HG03064 (cell line): Measurements from ENCODE around the gene PIP4K2C.
"Not testable (repeated sequence)": the region's sequence is repeated elsewhere in the genome, so short reads cannot be mapped to it uniquely, and the experiment has no call there.

ENCODE experiments used
- ATAC-seq: cut with Tn5 transposase; IDR thresholded peaks from one replicate; pipeline ENCODE4 v1.9.1; 2021; ENCODE audit warnings: low read depth; ENCODE audit not compliant: unreplicated experiment

Gene PIP4K2C

DNA sequence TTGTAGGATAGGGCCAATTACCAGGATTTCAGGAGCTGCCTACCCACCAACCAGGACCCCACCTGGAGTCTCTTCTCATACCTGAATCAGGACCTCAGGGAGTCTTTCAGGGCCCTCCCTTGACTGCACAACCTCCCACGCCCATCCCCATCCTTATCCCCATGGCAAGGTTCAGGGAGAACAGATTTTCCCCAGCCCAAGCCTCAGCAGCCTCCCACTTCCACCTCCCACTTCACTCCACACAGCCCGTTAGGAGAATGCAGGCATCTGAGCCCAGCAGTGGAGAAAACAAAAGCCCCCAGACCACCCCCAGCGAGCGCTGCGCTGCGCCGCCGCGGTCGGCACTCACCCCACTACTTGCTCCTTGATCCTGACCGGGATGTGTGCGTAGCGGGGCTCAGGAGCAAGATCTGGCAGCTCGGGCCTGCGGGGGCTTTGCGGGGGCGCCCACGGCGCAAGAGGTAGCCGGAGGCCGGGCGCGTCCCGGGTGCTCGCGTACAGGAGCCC is 40.6 kb downstream of the PIP4K2C start:
- no peak for ATAC-seq

DNA sequence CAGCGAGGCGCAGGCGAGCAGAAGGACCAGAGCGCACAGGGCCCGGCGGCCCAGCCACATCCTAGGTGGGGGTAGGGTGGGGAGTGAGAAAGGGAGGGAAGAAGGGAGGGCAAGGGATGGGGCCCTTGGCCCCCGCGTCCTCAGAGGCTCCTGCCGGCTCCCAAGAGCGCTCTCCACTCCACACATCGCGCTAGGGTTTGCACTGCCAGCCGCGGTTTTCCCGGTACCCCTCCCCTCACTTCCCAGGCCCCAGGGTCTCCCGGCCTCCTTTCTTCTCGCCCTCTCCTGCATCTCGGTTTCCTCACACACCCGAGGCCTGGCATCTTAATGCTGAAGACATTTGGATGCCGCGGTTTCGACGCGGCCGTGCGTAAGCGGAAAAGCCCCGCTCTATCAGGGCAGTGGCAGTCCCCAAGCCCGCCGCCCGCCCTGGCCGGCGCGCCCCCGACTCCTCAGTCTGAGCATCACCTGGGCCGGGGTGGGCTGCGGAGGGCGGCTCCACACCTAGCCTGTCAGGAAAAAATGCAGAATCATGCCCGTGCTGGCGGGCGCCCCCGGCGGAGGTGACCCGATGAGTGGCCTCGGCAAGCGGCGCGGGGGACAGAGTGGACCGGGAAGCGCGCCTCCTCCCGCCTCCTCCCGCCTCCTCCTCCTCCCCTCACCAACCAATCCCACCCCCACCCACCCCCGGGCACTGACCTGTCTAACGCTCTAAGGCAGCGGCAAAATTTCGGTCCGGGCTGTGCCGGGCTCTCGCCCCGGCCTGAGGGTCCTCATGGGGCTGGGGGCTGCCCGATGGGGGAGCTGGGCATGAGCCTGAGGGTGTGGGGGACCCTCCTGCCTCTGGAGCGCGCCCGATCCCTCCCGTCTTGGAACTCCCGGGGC is 41.3 kb downstream of the PIP4K2C start:
- no peak for ATAC-seq

DNA sequence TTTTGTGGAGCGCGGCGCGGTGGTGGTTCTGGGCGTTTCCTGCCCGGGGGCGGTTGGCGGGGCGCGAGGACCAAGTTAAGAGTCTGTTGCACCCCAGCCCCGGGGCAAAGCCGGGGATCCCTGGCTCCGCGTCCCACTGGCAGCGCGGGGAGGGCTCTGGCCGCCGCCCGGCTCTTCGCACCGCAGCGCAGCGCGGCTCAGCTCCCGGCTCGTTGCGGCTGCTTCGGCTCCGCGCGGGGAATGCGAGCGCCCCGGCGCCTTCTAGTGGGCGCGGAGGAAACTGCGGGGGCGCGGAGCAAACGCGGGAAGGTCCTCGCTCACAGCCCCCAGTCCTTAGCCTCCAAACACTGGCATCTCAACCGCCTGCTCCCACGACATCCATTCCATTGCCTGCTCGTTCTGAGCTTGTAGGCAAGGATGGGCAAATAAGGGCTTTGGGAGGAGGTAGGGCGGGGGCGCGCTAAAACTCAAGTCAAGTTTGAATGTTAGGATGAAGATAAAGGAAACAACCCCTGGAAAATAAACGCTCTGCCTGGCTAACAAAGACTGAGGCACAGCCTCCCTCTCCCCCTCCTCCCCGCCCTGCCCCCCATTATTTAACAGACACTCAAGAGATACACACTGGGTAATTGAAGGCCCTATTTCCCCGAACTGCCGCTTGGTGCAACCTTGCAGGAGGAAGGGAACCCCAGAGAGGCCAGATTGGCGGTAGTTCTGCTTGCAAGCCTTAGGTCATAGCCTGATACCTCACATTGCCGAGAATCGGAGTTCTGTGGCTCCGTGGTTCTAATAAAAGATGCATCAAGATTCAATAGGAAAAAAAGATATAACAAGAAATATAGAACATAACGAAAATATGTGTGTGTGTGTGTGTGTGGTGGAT is 42.2 kb downstream of the PIP4K2C start, which contains the start of gene B4GALNT1:
Gene B4GALNT1, minus strand, starts transcription at position 244 of the 883 bp plus-strand sequence. CDS start 1,069 bp downstream, outside the sequence.
- no peak for ATAC-seq

DNA sequence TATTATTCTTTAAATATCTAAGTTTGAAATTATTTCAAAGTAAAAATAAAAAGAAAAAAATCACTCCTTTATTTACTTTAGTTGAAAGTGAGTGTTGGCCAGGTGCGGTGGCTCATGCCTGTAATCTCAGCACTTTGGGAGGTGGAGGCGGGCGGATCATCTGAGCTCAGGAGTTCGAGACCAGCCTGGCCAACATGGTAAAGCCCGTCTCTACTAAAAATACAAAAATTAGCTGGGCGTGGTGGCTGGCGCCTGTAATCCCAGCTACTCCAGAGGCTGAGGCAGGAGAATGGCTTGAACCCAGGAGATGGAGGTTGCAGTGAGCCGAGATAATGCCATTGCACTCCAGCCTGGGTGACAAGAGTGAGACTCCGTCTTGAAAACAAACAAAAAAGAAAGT is 45.7 kb downstream of the PIP4K2C start:
- ATAC-seq, result not testable (repeated sequence)

DNA sequence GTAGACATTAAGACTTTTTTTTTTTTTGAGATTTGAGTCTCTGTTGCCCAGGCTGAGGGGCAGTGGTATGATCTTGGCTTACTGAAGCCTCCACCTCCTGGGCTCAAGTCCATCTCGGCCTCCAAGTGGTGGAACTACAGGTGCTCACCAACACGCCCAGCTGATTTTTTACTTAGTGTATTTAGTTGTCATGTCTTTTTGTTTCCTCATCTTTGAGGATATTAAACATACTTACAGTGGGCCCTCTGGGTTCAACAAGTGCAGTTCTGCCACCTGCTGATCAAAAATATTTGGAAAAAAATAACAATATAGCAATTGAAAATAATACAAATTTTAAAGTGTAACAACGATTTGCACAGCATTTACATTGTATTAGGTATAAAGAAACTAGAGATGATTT is 46.4 kb downstream of the PIP4K2C start:
- ATAC-seq, result no peak

DNA sequence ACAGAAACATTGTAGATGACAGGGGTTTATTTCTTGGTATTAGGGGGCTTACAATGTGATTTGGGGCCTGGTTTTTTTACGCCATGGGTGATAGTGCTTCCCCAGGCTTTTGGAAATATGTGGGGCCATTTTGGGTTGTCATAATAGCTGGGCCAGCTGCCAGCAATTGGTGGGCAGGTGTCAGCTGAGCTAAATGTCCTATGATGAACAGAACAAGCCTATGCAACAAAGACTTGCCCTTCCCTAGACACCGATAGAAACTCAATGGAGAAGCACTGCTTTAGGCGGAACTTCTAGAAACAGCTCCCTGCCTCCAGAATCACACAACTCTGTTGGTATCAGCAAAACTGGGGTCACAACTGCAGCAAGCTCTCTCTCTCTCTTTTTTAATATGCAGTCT is 47.1 kb downstream of the PIP4K2C start:
- ATAC-seq, result no peak

DNA sequence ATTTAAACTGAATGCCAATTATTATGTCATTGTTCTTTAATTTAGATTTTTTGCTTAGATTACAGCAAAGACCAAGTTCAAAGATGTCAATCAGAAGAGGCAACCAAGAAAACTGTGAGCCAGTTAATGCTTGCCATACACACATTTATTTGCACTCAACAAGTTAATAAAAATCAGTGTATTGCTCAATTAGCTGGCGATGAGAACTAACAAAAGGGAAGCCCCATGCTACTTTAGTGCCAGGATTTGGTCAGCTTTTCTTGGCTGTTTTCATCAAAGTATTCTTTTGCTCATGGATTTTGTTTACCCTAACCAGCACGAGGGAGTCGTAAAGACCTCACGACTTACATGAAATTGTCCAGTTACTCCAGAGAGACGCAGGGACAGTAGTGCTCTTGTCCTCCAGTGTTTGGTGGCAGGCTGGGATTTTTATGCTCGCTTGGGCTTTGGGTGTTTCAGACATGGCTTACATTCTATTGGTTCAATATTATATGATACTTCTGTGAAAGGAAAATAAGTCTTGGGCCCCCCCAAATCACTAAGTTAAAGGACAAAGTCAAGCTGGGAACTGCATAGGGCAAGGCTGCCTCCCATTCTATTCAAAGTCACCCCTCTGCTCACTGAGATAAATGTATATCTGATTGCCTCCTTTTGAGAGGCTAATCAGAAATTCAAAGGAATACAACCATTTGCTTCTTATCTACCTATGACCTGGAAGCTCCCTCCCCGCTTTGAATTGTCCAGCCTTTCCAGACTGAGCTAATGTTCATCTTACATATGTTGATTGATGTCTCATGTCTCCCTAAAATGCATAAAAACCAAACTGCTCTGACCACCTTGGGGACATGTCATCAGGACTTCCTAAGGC is 49.4 kb downstream of the PIP4K2C start:
- ATAC-seq, result no peak

DNA sequence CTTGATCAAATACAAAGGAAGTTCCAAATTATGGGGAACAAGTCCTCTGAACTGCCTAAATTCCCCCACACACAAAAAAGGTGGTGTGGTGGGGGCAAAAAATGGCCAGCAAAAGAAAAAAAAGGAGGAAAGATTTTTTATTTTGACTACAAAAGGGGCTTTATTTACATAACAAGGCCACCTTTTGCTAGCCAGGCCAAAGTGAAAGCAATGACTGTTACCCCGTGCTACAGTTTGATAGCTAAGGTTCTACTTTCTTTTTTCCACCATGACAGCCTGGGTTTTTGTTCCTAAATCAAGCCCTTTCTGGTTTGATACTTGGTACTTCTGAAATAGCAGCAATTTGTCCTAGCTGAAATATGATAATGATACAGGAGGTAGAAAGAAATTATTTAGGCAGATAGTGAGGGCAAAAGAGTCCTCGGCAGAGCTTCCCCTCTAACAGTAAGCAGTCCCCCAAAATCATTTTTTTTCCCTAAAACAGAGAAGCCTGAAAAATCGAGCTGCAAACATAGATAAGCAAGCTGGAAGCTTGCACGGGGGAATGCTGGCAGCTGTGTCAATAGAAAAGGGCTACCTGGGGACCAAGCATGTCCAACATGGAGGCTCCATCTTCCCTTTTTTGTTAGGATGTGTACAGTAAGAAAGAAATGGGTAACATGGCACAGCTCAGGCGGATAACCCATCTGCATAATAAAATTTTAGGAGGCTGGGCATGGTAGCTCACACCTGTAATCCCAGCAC is 50.9 kb downstream of the PIP4K2C start:
- no peak for ATAC-seq

DNA sequence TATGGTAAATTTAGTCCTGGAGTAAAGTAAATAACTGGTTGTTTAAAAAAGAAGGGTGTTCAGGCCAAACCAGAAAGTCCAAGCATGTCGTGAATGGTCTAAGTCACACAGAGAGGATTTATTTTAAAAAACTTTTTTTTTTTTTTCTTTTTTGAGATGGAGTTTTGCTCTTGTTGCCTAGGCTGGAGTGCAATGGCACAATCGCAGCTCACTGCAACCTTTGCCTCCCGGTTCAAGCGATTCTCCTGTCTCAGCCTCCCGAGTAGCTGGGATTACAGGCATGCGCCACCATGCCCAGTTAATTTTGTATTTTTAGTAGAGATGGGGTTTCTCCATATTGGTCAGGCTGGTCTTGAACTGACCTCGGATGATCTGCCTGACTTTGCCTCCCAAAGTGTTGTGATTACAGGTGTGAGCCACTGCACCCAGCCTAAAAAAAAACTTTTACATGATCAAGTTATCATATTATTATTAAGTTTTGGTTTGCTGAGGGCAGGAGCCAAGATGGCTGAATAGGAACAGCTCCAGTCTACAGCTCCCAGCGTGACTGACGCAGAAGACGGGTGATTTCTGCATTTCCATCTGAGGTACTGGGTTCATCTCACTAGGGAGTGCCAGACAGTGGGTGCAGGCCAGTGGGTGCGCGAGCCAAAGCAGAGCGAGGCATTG is 55.1 kb downstream of the PIP4K2C start:
- ATAC-seq, result not testable (repeated sequence)

DNA sequence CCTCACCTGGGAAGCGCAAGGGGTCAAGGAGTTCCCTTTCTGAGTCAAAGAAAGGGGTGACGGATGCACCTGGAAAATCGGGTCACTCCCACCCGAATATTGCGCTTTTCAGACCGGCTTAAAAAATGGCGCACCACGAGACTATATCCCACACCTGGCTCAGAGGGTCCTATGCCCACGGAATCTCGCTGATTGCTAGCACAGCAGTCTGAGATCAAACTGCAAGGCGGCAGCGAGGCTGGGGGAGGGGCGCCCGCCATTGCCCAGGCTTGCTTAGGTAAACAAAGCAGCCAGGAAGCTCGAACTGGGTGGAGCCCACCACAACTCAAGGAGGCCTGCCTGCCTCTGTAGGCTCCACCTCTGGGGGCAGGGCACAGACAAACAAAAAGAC is 55.7 kb downstream of the PIP4K2C start:
- ATAC-seq, result not testable (repeated sequence)
